ENCODE measurements around the gene MUC6.

- TF ChIP-seq SIN3A (IDR thresholded peaks at IDR 0.05; ENCODE audit: borderline replicate concordance, low read depth, low read length) = no peak
- TF ChIP-seq CTCF (IDR thresholded peaks at IDR 0.05) = no peak
- TF ChIP-seq EP300 (IDR thresholded peaks at IDR 0.05; ENCODE audit: borderline replicate concordance in 1 of 2, low read depth in 1 of 2, low read length in 1 of 2) = no peak
- TF ChIP-seq USF1 (IDR thresholded peaks at IDR 0.05; ENCODE audit: borderline replicate concordance, low read depth) = no peak
- no peak for TF ChIP-seq EZH2phosphoT487 (IDR thresholded peaks at IDR 0.05; ENCODE audit: borderline replicate concordance, low read depth)
- TF ChIP-seq TCF12 (IDR thresholded peaks at IDR 0.05) = no peak
Measured at GRCh38 chr11:1048375-1049070, 12.0 kb upstream of the MUC6 start.

Measured in SK-N-SH (cell line).